Measurements from ENCODE around the gene THG1L.
A peak's percentile ranks its signal among the peaks of the same experiment; 100 is the strongest.

Gene THG1L

GRCh38 chr5:157761690-157762621 is 30.7 kb downstream of the THG1L start:
- DNase-seq, result peak in 2 of 5 experiments; percentile 2 to 65

GRCh38 chr5:157764531-157764930 is 33.3 kb downstream of the THG1L start:
- no peak for DNase-seq

- DNase-seq, result no peak
These were observed 35.2 kb downstream of the THG1L start for GRCh38 chr5:157766442-157766841.

- DNase-seq, result no peak
These were observed 35.7 kb downstream of the THG1L start for GRCh38 chr5:157766902-157767301.

GRCh38 chr5:157767689-157768088 is 36.5 kb downstream of the THG1L start:
- DNase-seq, result no peak

GRCh38 chr5:157770665-157771064 is 39.4 kb downstream of the THG1L start:
- no peak for DNase-seq

DNA sequence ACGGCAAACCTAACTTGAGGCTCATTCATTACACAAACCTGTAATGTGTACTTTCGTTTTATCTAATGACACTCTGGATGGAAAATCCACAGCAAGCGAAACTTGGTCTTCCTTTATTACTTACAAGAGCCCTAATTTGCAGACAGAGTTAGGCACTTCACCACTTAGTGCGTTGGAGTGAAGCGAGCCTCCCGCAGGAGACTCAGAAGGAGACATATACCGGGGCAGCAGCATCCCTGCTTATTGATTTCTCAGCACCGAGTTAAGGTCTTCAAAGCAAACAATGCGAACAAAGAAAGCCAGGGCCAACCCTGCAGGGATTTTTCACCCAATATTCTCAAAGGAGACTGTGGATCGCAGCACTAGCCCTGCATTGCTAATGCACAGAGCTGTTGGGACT is 40.9 kb downstream of the THG1L start:
- DNase-seq, result peak in 1 of 5 experiments; percentile 26

GRCh38 chr5:157778121-157778805 is 47.0 kb downstream of the THG1L start:
- DNase-seq, result no peak

- no peak for DNase-seq
These were observed 48.0 kb downstream of the THG1L start for GRCh38 chr5:157779221-157779620.

DNA sequence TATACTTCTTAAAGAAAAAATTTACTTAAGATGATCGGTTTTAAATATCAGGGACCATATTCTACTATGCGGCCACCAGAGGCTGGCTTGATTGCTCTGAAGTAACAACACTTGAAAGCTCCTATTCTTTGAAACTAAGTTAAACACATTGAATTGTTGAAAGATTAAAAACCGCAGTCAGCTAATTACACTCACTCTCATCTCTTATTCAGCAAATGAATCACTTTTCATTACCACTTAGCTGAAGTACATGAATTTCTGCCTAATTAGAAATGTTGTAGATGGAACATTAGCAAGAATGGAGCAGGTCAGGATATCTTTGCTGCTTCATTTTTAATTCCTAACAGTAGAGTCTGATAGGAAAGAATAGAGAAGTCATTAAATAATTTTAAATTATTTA is 54.6 kb downstream of the THG1L start:
- DNase-seq, result no peak
